Gastrocnemius medialis (tissue), 4 donors: ENCODE results near the gene UBR3. TPM values are rescaled to one million over a fixed set of nuclear protein-coding genes. Genes with fewer than 3 reads are reported as not detected.

Experiments
- ATAC-seq, 2 donors: fragments of 150-250 bp; one replicate each; pipeline ENCODE4 v1.9.1; 2016
- DNase-seq, 2 donors: peaks; one replicate each; pipeline ENCODE4 v3.0.0-alpha.2; 2019
- H3K27ac ChIP-seq, 4 donors: fragments of 200-600 bp; sonication (generic); 1 replicate in 1 of 4; 2 replicates in 3 of 4; pipeline ENCODE4 v1.5.1; 2016 to 2018; ENCODE audit warnings: mild to moderate bottlenecking in 2 of 4, moderate library complexity in 1 of 4
- H3K27me3 ChIP-seq, 3 donors: fragments of 200-600 bp; sonication (generic) in 2 of 3; 1 replicate in 1 of 3; 2 replicates in 2 of 3; pipeline versions ENCODE4 v1.5.1 to v1.6.0; 2016 to 2019; ENCODE audit warnings: mild to moderate bottlenecking in 1 of 3, moderate library complexity in 1 of 3
- H3K36me3 ChIP-seq, 2 donors: fragments of 200-600 bp; sonication (generic) in 1 of 2; one replicate each; pipeline ENCODE4 v1.5.1; 2017 to 2018
- H3K4me1 ChIP-seq, 2 donors: fragments of 200-600 bp; sonication (generic) in 1 of 2; one replicate each; pipeline ENCODE4 v1.5.1; 2016 to 2017; ENCODE audit warnings: mild to moderate bottlenecking in 2 of 2
- H3K4me3 ChIP-seq, 4 donors: fragments of 200-600 bp; sonication (generic) in 3 of 4; 1 replicate in 1 of 4; 2 replicates in 3 of 4; pipeline ENCODE4 v1.5.1; 2016 to 2019; ENCODE audit warnings: mild to moderate bottlenecking in 2 of 4
- H3K9me3 ChIP-seq, 3 donors: fragments of 200-600 bp; sonication (generic) in 2 of 3; 1 replicate in 1 of 3; 2 replicates in 2 of 3; pipeline ENCODE4 v1.5.1; 2016 to 2019
- CTCF ChIP-seq, 5 experiments: fragments of 450-650 bp in 3 of 5; fragments of 200-600 bp in 2 of 5; sonication (generic) in 2 of 5; IDR thresholded peaks in 4 of 5; conservative IDR thresholded peaks in 1 of 5; 1 replicate in 4 of 5; 2 replicates in 1 of 5; pipeline ENCODE4 v1.5.1; 2016 to 2019; ENCODE audit warnings: antibody characterized with exemption in 5 of 5, mild to moderate bottlenecking in 3 of 5, moderate library complexity in 3 of 5
- POLR2A ChIP-seq, 2 donors: fragments of 450-650 bp; IDR thresholded peaks; one replicate each; pipeline ENCODE4 v1.6.1; 2017; ENCODE audit warnings: antibody characterized with exemption in 2 of 2, mild to moderate bottlenecking in 2 of 2, moderate library complexity in 2 of 2
- in situ Hi-C, 4 donors: fragments of 200-750 bp; cut with MboI; loops; one replicate each; pipeline versions ENCODE4 v1.15.0 to v1.8.0; 2017; ENCODE audit warnings: low sequenced_read_pairs in 4 of 4
- intact Hi-C: fragments of 100-400 bp; cut with DNase I; formaldehyde crosslinking; loops from one replicate; pipeline ENCODE4 v1.15.1; 2023; ENCODE audit warnings: low total_unique reads
- total RNA-seq, 4 donors: library from RNA; depleted of rRNA; stranded (reverse); fragments of >200 nt; gene quantifications; one replicate each; pipeline versions ENCODE4 v1.1.0 to v1.2.3, GENCODE V29; 2016

UBR3 gene
- total RNA-seq, 4 donors from 2014 or later, result 178 to 247 (median 187) TPM

DNA sequence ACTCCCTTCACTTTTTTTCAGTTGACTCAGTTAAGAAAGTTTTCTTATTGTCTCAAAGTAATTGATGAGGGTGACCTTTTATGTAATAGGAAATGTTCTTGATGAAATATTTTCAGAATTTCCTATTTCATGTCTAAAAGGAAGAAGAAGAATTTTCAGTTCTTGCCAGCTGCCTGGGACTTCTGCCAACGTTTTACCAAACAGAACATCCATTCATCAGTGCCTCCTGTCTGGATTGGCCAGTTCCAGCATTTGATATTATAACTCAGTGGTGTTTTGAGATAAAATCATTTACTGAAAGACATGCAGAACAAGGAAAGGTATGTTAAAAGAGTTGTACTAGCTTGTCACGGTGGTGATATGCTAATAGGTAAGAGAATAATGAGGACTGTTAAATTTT lies 246.0 kb downstream of the UBR3 start:
- DNase-seq, result peak in 1 of 2 donors; percentile 27
- no peaks in the 10 kb centered on the region for H3K27me3 ChIP-seq
- H3K36me3 ChIP-seq, result peaks cover 0 to 43% of the 10 kb centered on the region in 2 donors
- no peaks in the 10 kb centered on the region for H3K4me1 ChIP-seq
- in situ Hi-C loops, result no loop called here
- no peak overlapping the region for H3K27ac ChIP-seq
- ATAC-seq, result no peak
- intact Hi-C loops, result no loop called here
- no peaks in the 10 kb centered on the region for H3K9me3 ChIP-seq
- H3K4me3 ChIP-seq, result no peak overlapping the region
- no peak for TF ChIP-seq CTCF (IDR thresholded peaks at IDR 0.05 in 4 of 5, conservative IDR thresholded peaks at IDR 0.05 in 1 of 5)
- no peak for TF ChIP-seq POLR2A (IDR thresholded peaks at IDR 0.05)

GRCh38 chr2:170076189-170076588 lies 248.9 kb downstream of the UBR3 start:
- ATAC-seq (no peak), DNase-seq (no peak)
- Histone ChIP-seq H3K4me3 (no peak overlapping the region), H3K9me3 (no peaks in the 10 kb centered on the region), H3K27me3 (no peaks in the 10 kb centered on the region), H3K36me3 (peaks cover 0 to 37% of the 10 kb centered on the region in 2 donors), H3K4me1 (no peaks in the 10 kb centered on the region), H3K27ac (no peak overlapping the region)
- TF ChIP-seq POLR2A (IDR thresholded peaks at IDR 0.05), result no peak
- TF ChIP-seq CTCF (IDR thresholded peaks at IDR 0.05 in 4 of 5, conservative IDR thresholded peaks at IDR 0.05 in 1 of 5), result no peak
- in situ Hi-C loops (no loop called here), intact Hi-C loops (no loop called here)

DNA sequence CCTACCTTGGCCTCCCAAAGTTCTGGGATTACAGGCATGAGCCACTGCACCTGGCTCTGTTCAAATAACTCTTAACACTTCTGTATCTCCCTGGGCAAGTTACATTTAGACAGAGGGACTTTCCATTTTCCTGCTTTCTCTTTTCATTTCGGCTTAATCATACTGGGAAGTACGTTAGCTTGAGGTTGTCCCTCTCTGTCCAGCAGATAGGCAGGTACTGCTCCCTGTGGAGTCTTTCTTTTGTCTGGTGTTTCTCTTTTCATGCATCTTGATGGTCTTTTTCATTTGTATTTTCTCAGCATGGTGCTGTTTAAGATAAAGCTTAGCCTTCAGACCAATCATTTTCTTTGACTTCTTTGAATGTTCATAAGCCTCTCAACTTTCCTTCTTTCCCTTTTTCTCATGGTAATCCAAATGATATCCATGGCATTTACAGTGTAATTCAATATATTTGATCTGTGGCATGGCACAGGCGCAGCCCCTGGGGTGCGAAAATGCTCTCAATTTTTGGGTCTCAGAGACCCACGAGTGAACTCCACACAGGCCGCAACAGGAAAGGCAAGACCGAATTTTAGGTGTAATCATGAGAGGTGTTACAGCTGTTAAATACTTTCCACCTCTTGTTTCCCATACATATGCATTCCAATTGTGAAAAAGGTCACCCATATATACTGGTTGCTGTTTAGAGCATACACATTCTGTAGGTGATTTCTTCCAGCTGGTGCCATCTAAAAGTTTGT lies 250.7 kb downstream of the UBR3 start:
- ATAC-seq (no peak), DNase-seq (no peak)
- H3K4me1 ChIP-seq, result no peaks in the 10 kb centered on the region
- H3K27me3 ChIP-seq, result no peaks in the 10 kb centered on the region
- no peak overlapping the region for H3K27ac ChIP-seq
- H3K4me3 ChIP-seq, result no peak overlapping the region
- in situ Hi-C loops, result no loop called here
- H3K9me3 ChIP-seq, result no peaks in the 10 kb centered on the region
- no peak for TF ChIP-seq CTCF (IDR thresholded peaks at IDR 0.05 in 4 of 5, conservative IDR thresholded peaks at IDR 0.05 in 1 of 5)
- TF ChIP-seq POLR2A (IDR thresholded peaks at IDR 0.05), result no peak
- intact Hi-C loops, result no loop called here
- peaks cover 0 to 54% of the 10 kb centered on the region in 2 donors for H3K36me3 ChIP-seq

DNA sequence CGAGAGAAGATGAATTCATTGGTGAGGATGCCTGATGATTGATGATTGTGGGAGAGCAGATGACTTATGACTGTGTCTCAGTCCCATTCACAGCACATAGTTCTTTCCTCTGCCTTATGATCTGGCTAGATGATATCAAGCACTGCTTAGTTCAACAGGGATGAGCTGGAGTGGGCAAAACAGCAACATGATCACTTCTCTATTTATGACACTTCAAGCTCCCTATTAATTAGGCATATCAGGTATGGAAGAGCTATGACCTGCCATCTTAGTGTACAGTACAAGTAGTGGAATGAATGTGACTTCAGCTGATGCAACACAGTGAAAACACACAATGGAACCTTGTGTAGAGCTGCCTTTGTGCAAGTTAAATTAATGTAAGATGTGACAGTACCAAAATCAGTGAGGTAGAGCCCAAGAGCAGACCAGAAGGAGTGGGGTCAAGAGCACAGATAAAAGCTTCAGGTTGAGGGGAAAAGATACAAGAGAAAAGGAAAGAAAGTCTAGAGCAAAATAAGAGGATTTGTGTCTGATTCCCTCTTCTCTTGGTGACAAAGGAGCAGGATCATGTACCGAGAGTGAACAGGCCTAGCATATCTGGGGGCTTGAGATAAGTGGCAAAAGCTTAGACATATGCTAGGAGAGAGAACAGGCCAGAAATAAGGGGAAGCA lies 257.7 kb downstream of the UBR3 start:
- Histone ChIP-seq H3K36me3 (peaks cover 0 to 28% of the 10 kb centered on the region in 2 donors), H3K27me3 (no peaks in the 10 kb centered on the region), H3K27ac (no peak overlapping the region), H3K9me3 (no peaks in the 10 kb centered on the region), H3K4me3 (no peak overlapping the region), H3K4me1 (no peaks in the 10 kb centered on the region)
- no peak for ATAC-seq
- intact Hi-C loops, result no loop called here
- in situ Hi-C loops, result no loop called here
- DNase-seq, result no peak
- TF ChIP-seq POLR2A (IDR thresholded peaks at IDR 0.05), result no peak
- TF ChIP-seq CTCF (IDR thresholded peaks at IDR 0.05 in 4 of 5, conservative IDR thresholded peaks at IDR 0.05 in 1 of 5), result no peak
